ENCODE measurements around the gene PPP1R8. TPM values are rescaled to one million over a fixed set of nuclear protein-coding genes. Genes with fewer than 3 reads are reported as not detected.

PPP1R8 gene
- total and polyA plus RNA-seq, 2 experiments from 2014 or later, result 13.4 to 50.5 TPM

- no peak for ATAC-seq
These were observed 31.4 kb downstream of the PPP1R8 start for GRCh38 chr1:27862004-27862403.

More at GRCh38 chr1:27862004-27862403, 31.4 kb downstream of the PPP1R8 start:
- Histone ChIP-seq H3K4me3 (no peak overlapping the region), H2AFZ (no peak overlapping the region), H3K27ac (ENCODE audit: low read depth) (no peak overlapping the region), H3K4me2 (no peak overlapping the region), H3K27me3 (ENCODE audit: insufficient read depth) (no peaks in the 10 kb centered on the region), H3K36me3 (ENCODE audit: insufficient read depth) (no peaks in the 10 kb centered on the region), H3K4me1 (ENCODE audit: insufficient read depth) (no peaks in the 10 kb centered on the region; the same call in 1 of the 2 replicates), H4K20me1 (replicated peaks; ENCODE audit: insufficient read depth) (no peaks in the 10 kb centered on the region), H3K9me2 (ENCODE audit: insufficient read depth) (no peaks in the 10 kb centered on the region), H3F3A (replicated peaks; ENCODE audit: low read depth) (no peaks in the 10 kb centered on the region), H3K79me2 (replicated peaks; ENCODE audit: insufficient read depth) (no peaks in the 10 kb centered on the region)
- Mint-ChIP-seq H3K4me1 (peaks cover 6% of the 10 kb centered on the region), H3K4me3 (no peak overlapping the region), H3K27me3 (ENCODE audit: insufficient read depth, low read depth, poor library complexity) (peaks cover 9% of the 10 kb centered on the region), H3K27ac (no peak overlapping the region; the same call in 1 of the 2 replicates), H3K9me3 (no peaks in the 10 kb centered on the region), H3K36me3 (ENCODE audit: low read depth) (no peaks in the 10 kb centered on the region)
- no peak for TF ChIP-seq ZNF331 (CRISPR knock-in tag; IDR thresholded peaks at IDR 0.05; ENCODE audit: low read depth)
- TF ChIP-seq CTCF (conservative IDR thresholded peaks at IDR 0.05; ENCODE audit: low read depth in 2 of 2), result no peak
- TF ChIP-seq POLR2AphosphoS5 (IDR thresholded peaks at IDR 0.05; ENCODE audit: low read depth), result no peak
- TF ChIP-seq, protein P1, sequence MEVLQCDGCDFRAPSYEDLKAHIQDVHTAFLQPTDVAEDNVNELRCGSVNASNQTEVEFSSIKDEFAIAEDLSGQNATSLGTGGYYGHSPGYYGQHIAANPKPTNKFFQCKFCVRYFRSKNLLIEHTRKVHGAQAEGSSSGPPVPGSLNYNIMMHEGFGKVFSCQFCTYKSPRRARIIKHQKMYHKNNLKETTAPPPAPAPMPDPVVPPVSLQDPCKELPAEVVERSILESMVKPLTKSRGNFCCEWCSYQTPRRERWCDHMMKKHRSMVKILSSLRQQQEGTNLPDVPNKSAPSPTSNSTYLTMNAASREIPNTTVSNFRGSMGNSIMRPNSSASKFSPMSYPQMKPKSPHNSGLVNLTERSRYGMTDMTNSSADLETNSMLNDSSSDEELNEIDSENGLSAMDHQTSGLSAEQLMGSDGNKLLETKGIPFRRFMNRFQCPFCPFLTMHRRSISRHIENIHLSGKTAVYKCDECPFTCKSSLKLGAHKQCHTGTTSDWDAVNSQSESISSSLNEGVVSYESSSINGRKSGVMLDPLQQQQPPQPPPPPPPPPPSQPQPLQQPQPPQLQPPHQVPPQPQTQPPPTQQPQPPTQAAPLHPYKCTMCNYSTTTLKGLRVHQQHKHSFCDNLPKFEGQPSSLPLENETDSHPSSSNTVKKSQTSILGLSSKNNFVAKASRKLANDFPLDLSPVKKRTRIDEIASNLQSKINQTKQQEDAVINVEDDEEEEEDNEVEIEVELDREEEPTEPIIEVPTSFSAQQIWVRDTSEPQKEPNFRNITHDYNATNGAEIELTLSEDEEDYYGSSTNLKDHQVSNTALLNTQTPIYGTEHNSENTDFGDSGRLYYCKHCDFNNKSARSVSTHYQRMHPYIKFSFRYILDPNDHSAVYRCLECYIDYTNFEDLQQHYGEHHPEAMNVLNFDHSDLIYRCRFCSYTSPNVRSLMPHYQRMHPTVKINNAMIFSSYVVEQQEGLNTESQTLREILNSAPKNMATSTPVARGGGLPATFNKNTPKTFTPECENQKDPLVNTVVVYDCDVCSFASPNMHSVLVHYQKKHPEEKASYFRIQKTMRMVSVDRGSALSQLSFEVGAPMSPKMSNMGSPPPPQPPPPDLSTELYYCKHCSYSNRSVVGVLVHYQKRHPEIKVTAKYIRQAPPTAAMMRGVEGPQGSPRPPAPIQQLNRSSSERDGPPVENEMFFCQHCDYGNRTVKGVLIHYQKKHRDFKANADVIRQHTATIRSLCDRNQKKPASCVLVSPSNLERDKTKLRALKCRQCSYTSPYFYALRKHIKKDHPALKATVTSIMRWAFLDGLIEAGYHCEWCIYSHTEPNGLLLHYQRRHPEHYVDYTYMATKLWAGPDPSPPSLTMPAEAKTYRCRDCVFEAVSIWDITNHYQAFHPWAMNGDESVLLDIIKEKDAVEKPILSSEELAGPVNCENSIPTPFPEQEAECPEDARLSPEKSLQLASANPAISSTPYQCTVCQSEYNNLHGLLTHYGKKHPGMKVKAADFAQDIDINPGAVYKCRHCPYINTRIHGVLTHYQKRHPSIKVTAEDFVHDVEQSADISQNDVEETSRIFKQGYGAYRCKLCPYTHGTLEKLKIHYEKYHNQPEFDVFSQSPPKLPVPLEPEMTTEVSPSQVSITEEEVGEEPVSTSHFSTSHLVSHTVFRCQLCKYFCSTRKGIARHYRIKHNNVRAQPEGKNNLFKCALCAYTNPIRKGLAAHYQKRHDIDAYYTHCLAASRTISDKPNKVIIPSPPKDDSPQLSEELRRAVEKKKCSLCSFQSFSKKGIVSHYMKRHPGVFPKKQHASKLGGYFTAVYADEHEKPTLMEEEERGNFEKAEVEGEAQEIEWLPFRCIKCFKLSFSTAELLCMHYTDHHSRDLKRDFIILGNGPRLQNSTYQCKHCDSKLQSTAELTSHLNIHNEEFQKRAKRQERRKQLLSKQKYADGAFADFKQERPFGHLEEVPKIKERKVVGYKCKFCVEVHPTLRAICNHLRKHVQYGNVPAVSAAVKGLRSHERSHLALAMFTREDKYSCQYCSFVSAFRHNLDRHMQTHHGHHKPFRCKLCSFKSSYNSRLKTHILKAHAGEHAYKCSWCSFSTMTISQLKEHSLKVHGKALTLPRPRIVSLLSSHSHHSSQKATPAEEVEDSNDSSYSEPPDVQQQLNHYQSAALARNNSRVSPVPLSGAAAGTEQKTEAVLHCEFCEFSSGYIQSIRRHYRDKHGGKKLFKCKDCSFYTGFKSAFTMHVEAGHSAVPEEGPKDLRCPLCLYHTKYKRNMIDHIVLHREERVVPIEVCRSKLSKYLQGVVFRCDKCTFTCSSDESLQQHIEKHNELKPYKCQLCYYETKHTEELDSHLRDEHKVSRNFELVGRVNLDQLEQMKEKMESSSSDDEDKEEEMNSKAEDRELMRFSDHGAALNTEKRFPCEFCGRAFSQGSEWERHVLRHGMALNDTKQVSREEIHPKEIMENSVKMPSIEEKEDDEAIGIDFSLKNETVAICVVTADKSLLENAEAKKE (CRISPR knock-in tag; IDR thresholded peaks at IDR 0.05), result no peak
- no peak for TF ChIP-seq JUNB (IDR thresholded peaks at IDR 0.05; ENCODE audit: unreplicated experiment)
- no peak for TF ChIP-seq STAT1 (IDR thresholded peaks at IDR 0.05; ENCODE audit: unreplicated experiment)
- no peak for TF ChIP-seq ETS1 (IDR thresholded peaks at IDR 0.05)
- TF ChIP-seq EZH2phosphoT487 (IDR thresholded peaks at IDR 0.05; ENCODE audit: unreplicated experiment), result no peak
- TF ChIP-seq NANOG (IDR thresholded peaks at IDR 0.05; ENCODE audit: borderline replicate concordance), result no peak
- TF ChIP-seq ZNF114 (CRISPR knock-in tag; IDR thresholded peaks at IDR 0.05), result no peak
- TF ChIP-seq EZH2 (IDR thresholded peaks at IDR 0.05; ENCODE audit: low read depth, unreplicated experiment), result no peak
- TF ChIP-seq REST (IDR thresholded peaks at IDR 0.05; ENCODE audit: unreplicated experiment), result no peak
- no peak for DNase-seq (ENCODE audit: low spot score)
